Measurements from ENCODE around the gene FBXO15.

FBXO15 gene

DNA sequence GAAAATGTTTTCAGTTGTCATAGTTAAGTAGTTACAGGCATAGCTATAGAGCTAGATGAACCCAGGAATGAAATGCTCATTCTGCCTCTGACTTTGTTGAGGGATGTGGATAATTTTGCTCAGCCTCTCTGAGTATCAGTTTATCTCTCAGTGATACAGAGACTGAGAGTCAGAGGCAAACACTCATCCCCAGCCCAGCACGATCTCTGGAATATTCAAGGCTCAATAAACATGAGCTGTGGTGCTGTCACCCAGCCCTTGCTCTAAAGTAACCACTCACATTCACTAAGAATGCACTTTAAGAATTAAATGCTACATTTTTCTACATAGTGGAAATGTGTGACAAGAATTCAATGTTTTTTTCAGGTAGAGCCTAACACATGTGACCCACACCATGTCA lies 31.2 kb upstream of the FBXO15 start:
- no peaks in the 10 kb centered on the region for H3K4me1 ChIP-seq (ENCODE audit: control insufficient read depth, insufficient read depth, low read depth, low read length)
- H3K4me2 ChIP-seq (ENCODE audit: low read length, poor library complexity, severe bottlenecking), result no peak overlapping the region
- no peak overlapping the region for H3K9ac ChIP-seq (ENCODE audit: low read length)
- no peak overlapping the region for H2BK120ac ChIP-seq (ENCODE audit: low read depth, low read length)
- no peak overlapping the region for H3K4ac ChIP-seq (ENCODE audit: low read depth in 1 of 2, low read length in 2 of 2)
- WGBS, result 57% methylated on average over 1 of the region's 1 CpG
- H3K23ac ChIP-seq (ENCODE audit: low read length in 2 of 2), result no peak overlapping the region
- H2BK12ac ChIP-seq (ENCODE audit: low read length in 2 of 2), result no peak overlapping the region
- H4K91ac ChIP-seq (ENCODE audit: low read length), result no peak overlapping the region
- H3K14ac ChIP-seq (ENCODE audit: low read length in 2 of 2), result no peak overlapping the region
- H3K4me3 ChIP-seq (ENCODE audit: insufficient read depth in 1 of 2, low read depth in 1 of 2, low read length in 2 of 2), result no peak overlapping the region
- no peak for DNase-seq
- H2AK5ac ChIP-seq (ENCODE audit: low read length, severe bottlenecking), result no peak overlapping the region
- H3K18ac ChIP-seq (ENCODE audit: low read depth in 1 of 2, low read length in 2 of 2), result no peak overlapping the region
- no peak overlapping the region for H2BK15ac ChIP-seq (ENCODE audit: low read depth, poor library complexity, severe bottlenecking)
- H3K36me3 ChIP-seq (ENCODE audit: control insufficient read depth in 1 of 2, insufficient read depth in 2 of 2, low read depth in 1 of 2, low read length in 2 of 2), result no peaks in the 10 kb centered on the region
- no peak overlapping the region for H2BK5ac ChIP-seq (ENCODE audit: low read depth, low read length, poor library complexity, severe bottlenecking)
- peaks cover 4 to 71% of the 10 kb centered on the region in 2 experiments for H3K27me3 ChIP-seq (ENCODE audit: control insufficient read depth in 1 of 2, insufficient read depth in 1 of 2, low read length in 2 of 2)
- H4K8ac ChIP-seq (ENCODE audit: low read length), result no peak overlapping the region
- no peaks in the 10 kb centered on the region for H3K79me1 ChIP-seq (replicated peaks; ENCODE audit: low read length, poor library complexity, severe bottlenecking)
- H3K27ac ChIP-seq (ENCODE audit: low read length, poor library complexity, severe bottlenecking), result no peak overlapping the region
- no peaks in the 10 kb centered on the region for H3K9me3 ChIP-seq (ENCODE audit: control insufficient read depth, low read length)
- no peak overlapping the region for H2AFZ ChIP-seq (ENCODE audit: low read depth, low read length)

DNA sequence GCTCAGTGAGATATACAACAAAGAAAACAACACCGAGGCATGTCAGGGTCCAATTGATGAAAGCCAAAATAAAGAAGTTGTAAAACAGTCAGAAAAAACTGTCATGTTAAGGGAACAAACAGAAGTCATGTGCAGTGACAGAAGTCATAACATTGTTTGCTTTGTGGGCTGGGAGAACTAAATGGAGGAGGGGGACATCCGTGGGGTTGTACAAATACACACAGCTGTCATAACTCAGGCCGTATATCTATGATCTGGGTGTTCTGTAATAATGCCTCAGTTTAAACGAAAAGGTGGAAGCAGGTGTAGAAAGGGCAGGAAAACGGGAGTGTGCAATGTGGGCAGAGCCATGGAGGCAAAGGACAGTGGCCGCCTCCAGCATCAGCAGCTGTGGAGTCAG lies 28.0 kb upstream of the FBXO15 start:
- H3K9ac ChIP-seq (ENCODE audit: low read length), result no peak overlapping the region
- DNase-seq, result no peak
- H3K4me1 ChIP-seq (ENCODE audit: control insufficient read depth, insufficient read depth, low read depth, low read length), result no peaks in the 10 kb centered on the region
- no peak overlapping the region for H3K18ac ChIP-seq (ENCODE audit: low read depth in 1 of 2, low read length in 2 of 2)
- no peak overlapping the region for H2BK12ac ChIP-seq (ENCODE audit: low read length in 2 of 2)
- no peak overlapping the region for H3K27ac ChIP-seq (ENCODE audit: low read length, poor library complexity, severe bottlenecking)
- peaks cover 4 to 59% of the 10 kb centered on the region in 2 experiments for H3K27me3 ChIP-seq (ENCODE audit: control insufficient read depth in 1 of 2, insufficient read depth in 1 of 2, low read length in 2 of 2)
- no peak overlapping the region for H3K14ac ChIP-seq (ENCODE audit: low read length in 2 of 2)
- no peak overlapping the region for H3K4me3 ChIP-seq (ENCODE audit: insufficient read depth in 1 of 2, low read depth in 1 of 2, low read length in 2 of 2)
- H3K9me3 ChIP-seq (ENCODE audit: control insufficient read depth, low read length), result no peaks in the 10 kb centered on the region
- H3K79me1 ChIP-seq (replicated peaks; ENCODE audit: low read length, poor library complexity, severe bottlenecking), result no peaks in the 10 kb centered on the region
- no peak overlapping the region for H3K23ac ChIP-seq (ENCODE audit: low read length in 2 of 2)
- H3K4ac ChIP-seq (ENCODE audit: low read depth in 1 of 2, low read length in 2 of 2), result no peak overlapping the region
- H2AFZ ChIP-seq (ENCODE audit: low read depth, low read length), result no peak overlapping the region
- WGBS, result 80% methylated on average over 6 of the region's 6 CpGs
- H4K91ac ChIP-seq (ENCODE audit: low read length), result no peak overlapping the region
- H2BK15ac ChIP-seq (ENCODE audit: low read depth, poor library complexity, severe bottlenecking), result no peak overlapping the region
- no peak overlapping the region for H3K4me2 ChIP-seq (ENCODE audit: low read length, poor library complexity, severe bottlenecking)
- no peaks in the 10 kb centered on the region for H3K36me3 ChIP-seq (ENCODE audit: control insufficient read depth in 1 of 2, insufficient read depth in 2 of 2, low read depth in 1 of 2, low read length in 2 of 2)
- H2BK120ac ChIP-seq (ENCODE audit: low read depth, low read length), result no peak overlapping the region
- no peak overlapping the region for H2AK5ac ChIP-seq (ENCODE audit: low read length, severe bottlenecking)
- H2BK5ac ChIP-seq (ENCODE audit: low read depth, low read length, poor library complexity, severe bottlenecking), result no peak overlapping the region
- no peak overlapping the region for H4K8ac ChIP-seq (ENCODE audit: low read length)

DNA sequence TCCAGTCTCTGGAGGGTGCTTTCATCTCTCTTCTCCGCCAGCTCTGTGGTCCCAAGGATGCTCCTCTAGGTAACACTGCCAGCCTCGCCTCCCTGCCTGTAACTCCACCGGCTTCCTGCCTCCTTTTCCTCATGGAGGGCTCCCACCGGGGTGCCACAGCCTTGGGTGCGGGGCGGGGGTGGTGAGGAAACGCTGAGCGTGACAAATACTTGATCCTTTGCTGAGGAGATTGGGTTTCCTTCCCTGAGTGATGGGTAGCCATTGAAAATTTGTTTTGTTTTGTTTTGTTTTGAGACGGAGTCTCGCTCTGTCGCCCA lies 25.8 kb upstream of the FBXO15 start:
- H3K27ac ChIP-seq (ENCODE audit: low read length, poor library complexity, severe bottlenecking), result no peak overlapping the region
- WGBS, result 94% methylated on average over 11 of the region's 11 CpGs
- no peak overlapping the region for H2BK120ac ChIP-seq (ENCODE audit: low read depth, low read length)
- no peak for DNase-seq
- no peak overlapping the region for H3K18ac ChIP-seq (ENCODE audit: low read depth in 1 of 2, low read length in 2 of 2)
- no peak overlapping the region for H2BK5ac ChIP-seq (ENCODE audit: low read depth, low read length, poor library complexity, severe bottlenecking)
- no peak overlapping the region for H4K91ac ChIP-seq (ENCODE audit: low read length)
- H3K9ac ChIP-seq (ENCODE audit: low read length), result no peak overlapping the region
- H4K8ac ChIP-seq (ENCODE audit: low read length), result no peak overlapping the region
- no peaks in the 10 kb centered on the region for H3K9me3 ChIP-seq (ENCODE audit: control insufficient read depth, low read length)
- no peaks in the 10 kb centered on the region for H3K4me1 ChIP-seq (ENCODE audit: control insufficient read depth, insufficient read depth, low read depth, low read length)
- H2BK15ac ChIP-seq (ENCODE audit: low read depth, poor library complexity, severe bottlenecking), result no peak overlapping the region
- no peak overlapping the region for H3K14ac ChIP-seq (ENCODE audit: low read length in 2 of 2)
- H2AK5ac ChIP-seq (ENCODE audit: low read length, severe bottlenecking), result no peak overlapping the region
- H2BK12ac ChIP-seq (ENCODE audit: low read length in 2 of 2), result no peak overlapping the region
- H3K23ac ChIP-seq (ENCODE audit: low read length in 2 of 2), result no peak overlapping the region
- H3K36me3 ChIP-seq (ENCODE audit: control insufficient read depth in 1 of 2, insufficient read depth in 2 of 2, low read depth in 1 of 2, low read length in 2 of 2), result no peaks in the 10 kb centered on the region
- H2AFZ ChIP-seq (ENCODE audit: low read depth, low read length), result no peak overlapping the region
- no peak overlapping the region for H3K4me2 ChIP-seq (ENCODE audit: low read length, poor library complexity, severe bottlenecking)
- H3K79me1 ChIP-seq (replicated peaks; ENCODE audit: low read length, poor library complexity, severe bottlenecking), result no peaks in the 10 kb centered on the region
- peaks cover 4 to 62% of the 10 kb centered on the region in 2 experiments for H3K27me3 ChIP-seq (ENCODE audit: control insufficient read depth in 1 of 2, insufficient read depth in 1 of 2, low read length in 2 of 2)
- H3K4me3 ChIP-seq (ENCODE audit: insufficient read depth in 1 of 2, low read depth in 1 of 2, low read length in 2 of 2), result no peak overlapping the region
- H3K4ac ChIP-seq (ENCODE audit: low read depth in 1 of 2, low read length in 2 of 2), result no peak overlapping the region

DNA sequence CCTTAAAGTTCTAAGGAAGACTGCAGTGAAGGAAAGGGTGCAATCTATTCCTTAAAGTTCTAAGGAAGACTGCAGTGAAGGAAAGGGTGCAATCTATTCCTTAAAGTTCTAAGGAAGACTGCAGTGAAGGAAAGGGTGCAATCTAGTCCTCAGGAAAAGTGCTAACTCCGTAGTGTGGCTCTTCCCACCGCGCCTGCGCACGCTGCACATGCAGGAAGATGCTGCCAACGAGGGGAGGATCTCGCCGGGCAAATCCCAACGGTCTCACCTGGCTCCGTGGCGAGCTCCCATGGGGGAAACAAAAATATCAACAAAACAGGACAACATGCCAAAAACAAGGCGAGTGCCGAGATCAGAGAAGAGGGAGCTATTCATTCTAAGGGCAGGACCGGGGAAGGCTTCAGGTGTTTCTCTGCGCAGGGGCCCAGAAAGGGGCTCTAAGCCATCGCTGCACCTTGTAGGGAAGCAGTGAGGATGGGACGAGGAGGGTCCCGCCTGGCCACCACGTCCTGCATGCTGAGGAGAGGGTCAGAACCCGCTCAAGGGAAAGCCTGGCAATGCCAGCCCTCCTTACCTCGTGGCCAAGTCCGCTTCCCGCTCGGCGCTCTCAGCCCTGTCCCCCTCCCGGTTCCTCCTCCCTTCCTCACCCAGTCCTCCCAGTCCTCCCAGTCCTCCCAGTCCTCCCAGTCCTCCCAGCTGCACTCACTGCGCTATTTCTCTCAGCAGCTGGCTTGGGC lies 25.2 kb upstream of the FBXO15 start:
- H3K18ac ChIP-seq (ENCODE audit: low read depth in 1 of 2, low read length in 2 of 2), result no peak overlapping the region
- H3K79me1 ChIP-seq (replicated peaks; ENCODE audit: low read length, poor library complexity, severe bottlenecking), result no peaks in the 10 kb centered on the region
- H3K14ac ChIP-seq (ENCODE audit: low read length in 2 of 2), result no peak overlapping the region
- DNase-seq, result no peak
- peaks cover 4 to 57% of the 10 kb centered on the region in 2 experiments for H3K27me3 ChIP-seq (ENCODE audit: control insufficient read depth in 1 of 2, insufficient read depth in 1 of 2, low read length in 2 of 2)
- no peak overlapping the region for H2BK12ac ChIP-seq (ENCODE audit: low read length in 2 of 2)
- no peak overlapping the region for H4K8ac ChIP-seq (ENCODE audit: low read length)
- H3K36me3 ChIP-seq (ENCODE audit: control insufficient read depth in 1 of 2, insufficient read depth in 2 of 2, low read depth in 1 of 2, low read length in 2 of 2), result no peaks in the 10 kb centered on the region
- H3K4me3 ChIP-seq (ENCODE audit: insufficient read depth in 1 of 2, low read depth in 1 of 2, low read length in 2 of 2), result peak overlapping the region in 1 of 2 experiments; percentile 75
- no peak overlapping the region for H3K23ac ChIP-seq (ENCODE audit: low read length in 2 of 2)
- no peak overlapping the region for H4K91ac ChIP-seq (ENCODE audit: low read length)
- no peak overlapping the region for H2AFZ ChIP-seq (ENCODE audit: low read depth, low read length)
- no peak overlapping the region for H2BK15ac ChIP-seq (ENCODE audit: low read depth, poor library complexity, severe bottlenecking)
- H3K9me3 ChIP-seq (ENCODE audit: control insufficient read depth, low read length), result no peaks in the 10 kb centered on the region
- H3K4ac ChIP-seq (ENCODE audit: low read depth in 1 of 2, low read length in 2 of 2), result no peak overlapping the region
- H3K9ac ChIP-seq (ENCODE audit: low read length), result no peak overlapping the region
- no peak overlapping the region for H2AK5ac ChIP-seq (ENCODE audit: low read length, severe bottlenecking)
- H2BK5ac ChIP-seq (ENCODE audit: low read depth, low read length, poor library complexity, severe bottlenecking), result no peak overlapping the region
- H3K4me2 ChIP-seq (ENCODE audit: low read length, poor library complexity, severe bottlenecking), result no peak overlapping the region
- no peak overlapping the region for H2BK120ac ChIP-seq (ENCODE audit: low read depth, low read length)
- H3K4me1 ChIP-seq (ENCODE audit: control insufficient read depth, insufficient read depth, low read depth, low read length), result no peaks in the 10 kb centered on the region
- WGBS, result 84% methylated on average over 27 of the region's 27 CpGs
- no peak overlapping the region for H3K27ac ChIP-seq (ENCODE audit: low read length, poor library complexity, severe bottlenecking)
